Neural cell (in vitro differentiated cells): ENCODE data around the gene LRRC46. TPM values are rescaled to one million over a fixed set of nuclear protein-coding genes. Genes with fewer than 3 reads are reported as not detected.

ENCODE experiments used
- H2AFZ ChIP-seq: fragments of 200-600, 300-800 bp; sonication (generic), shearing (Covaris generic); 2 replicates; pipeline ENCODE4 v1.6.0; 2014; ENCODE audit warnings: low read depth, mild to moderate bottlenecking, antibody characterized with exemption, low read length, moderate library complexity
- H3F3A ChIP-seq: fragments of 200-600 bp; shearing (Covaris generic); 2 replicates; pipeline ENCODE4 v1.6.1; 2016; ENCODE audit warnings: mild to moderate bottlenecking, moderate library complexity, mixed read lengths, antibody characterized with exemption, low read length; ENCODE audit not compliant: insufficient read depth, poor library complexity, severe bottlenecking
- H3K27ac ChIP-seq: fragments of 200-600, 300-800 bp; sonication (generic), shearing (Covaris generic); 2 replicates; pipeline ENCODE4 v1.5.1; 2014; ENCODE audit warnings: mild to moderate bottlenecking, low read length, moderate library complexity
- H3K27me3 ChIP-seq: fragments of 300-800, 200-600 bp; sonication (generic), shearing (Covaris generic); 2 replicates; pipeline ENCODE4 v1.6.0; 2014; ENCODE audit warnings: mild to moderate bottlenecking, low read depth, low read length, moderate library complexity; ENCODE audit not compliant: insufficient read depth
- H3K36me3 ChIP-seq: fragments of 300-800, 200-600 bp; sonication (generic), shearing (Covaris generic); 2 replicates; pipeline ENCODE4 v1.5.1; 2014; ENCODE audit warnings: mild to moderate bottlenecking, antibody characterized with exemption, low read length, moderate library complexity; ENCODE audit not compliant: insufficient read depth
- H3K4me2 ChIP-seq: fragments of 300-800, 200-600 bp; sonication (generic), shearing (Covaris generic); 2 replicates; pipeline ENCODE4 v1.6.0; 2014; ENCODE audit warnings: mild to moderate bottlenecking, low read length
- H3K4me3 ChIP-seq: fragments of 300-800, 200-600 bp; sonication (generic), shearing (Covaris generic); 2 replicates; pipeline ENCODE4 v1.5.1; 2014; ENCODE audit warnings: mild to moderate bottlenecking, low read length, moderate library complexity
- H3K79me2 ChIP-seq: fragments of 200-600 bp; shearing (Covaris generic); replicated peaks from 2 replicates; pipeline ENCODE4 v1.6.0; 2014; ENCODE audit warnings: mild to moderate bottlenecking, low read length, moderate library complexity; ENCODE audit not compliant: insufficient read depth
- H3K9ac ChIP-seq: fragments of 300-800, 200-600 bp; sonication (generic), shearing (Covaris generic); 2 replicates; pipeline ENCODE4 v1.6.1; 2016; ENCODE audit warnings: mild to moderate bottlenecking, low read length, mixed read lengths
- H3K9me2 ChIP-seq: fragments of 200-600 bp; shearing (Covaris generic); 2 replicates; pipeline ENCODE4 v1.6.1; 2016; ENCODE audit warnings: mild to moderate bottlenecking, low read length, mixed read lengths; ENCODE audit not compliant: insufficient read depth
- H3K9me3 ChIP-seq: fragments of 200-600, 300-800 bp; sonication (generic), shearing (Covaris generic); 2 replicates; pipeline ENCODE4 v1.6.1; 2016; ENCODE audit warnings: mild to moderate bottlenecking, mixed run types, low read length, moderate library complexity, mixed read lengths
- H4K20me1 ChIP-seq: fragments of 200-600 bp; shearing (Covaris generic); 2 replicates; pipeline ENCODE4 v1.6.1; 2016; ENCODE audit warnings: mild to moderate bottlenecking, mixed run types; ENCODE audit not compliant: insufficient read depth
- EP300 ChIP-seq: fragments of 450-650 bp; conservative IDR thresholded peaks from 2 replicates; pipeline ENCODE4 v1.6.1; 2014; ENCODE audit warnings: antibody characterized with exemption, mild to moderate bottlenecking, moderate library complexity; ENCODE audit not compliant: poor library complexity, severe bottlenecking
- EZH2 ChIP-seq: fragments of 200-600, 300-800 bp; shearing (Covaris generic), sonication (generic); IDR thresholded peaks from 2 replicates; pipeline ENCODE4 v1.6.1; 2014; ENCODE audit warnings: antibody characterized with exemption, low read length, borderline replicate concordance, mild to moderate bottlenecking; ENCODE audit not compliant: insufficient read depth, poor library complexity, severe bottlenecking
- MXI1 ChIP-seq: fragments of 450-650 bp; conservative IDR thresholded peaks from 2 replicates; pipeline ENCODE4 v1.6.1; 2014; ENCODE audit warnings: antibody characterized with exemption, mild to moderate bottlenecking; ENCODE audit not compliant: poor library complexity, severe bottlenecking
- POLR2AphosphoS5 ChIP-seq: IDR thresholded peaks from 2 replicates; pipeline ENCODE4 v1.6.1; 2012
- RAD21 ChIP-seq: fragments of 450-650 bp; conservative IDR thresholded peaks from 2 replicates; pipeline ENCODE4 v1.6.1; 2014; ENCODE audit warnings: antibody characterized with exemption, mild to moderate bottlenecking, moderate library complexity
- REST ChIP-seq: IDR thresholded peaks from 2 replicates; pipeline ENCODE4 v1.6.1; 2012; ENCODE audit warnings: borderline replicate concordance
- SMC3 ChIP-seq: fragments of 450-650 bp; conservative IDR thresholded peaks from 2 replicates; pipeline ENCODE4 v1.6.1; 2014; ENCODE audit warnings: antibody characterized with exemption, mild to moderate bottlenecking, moderate library complexity; ENCODE audit not compliant: poor library complexity
- TAF1 ChIP-seq: IDR thresholded peaks from 2 replicates; pipeline ENCODE4 v1.6.1; 2012; ENCODE audit warnings: low read depth
- polyA plus RNA-seq: library from polyadenylated mRNA; depleted of rRNA; stranded (reverse); fragments of >200 nt; gene quantifications from 2 replicates; pipeline ENCODE4 v1.2.3, GENCODE V29; 2014
- TF ChIP-seq, protein P1 (sequence below): fragments of 450-650 bp; IDR thresholded peaks from 2 replicates; pipeline ENCODE4 v1.5.1; 2014; ENCODE audit warnings: antibody characterized with exemption, mild to moderate bottlenecking, moderate library complexity; ENCODE audit not compliant: poor library complexity, severe bottlenecking

Gene LRRC46
- polyA plus RNA-seq, 1 donor from 2014 or later: 0.12 TPM

DNA sequence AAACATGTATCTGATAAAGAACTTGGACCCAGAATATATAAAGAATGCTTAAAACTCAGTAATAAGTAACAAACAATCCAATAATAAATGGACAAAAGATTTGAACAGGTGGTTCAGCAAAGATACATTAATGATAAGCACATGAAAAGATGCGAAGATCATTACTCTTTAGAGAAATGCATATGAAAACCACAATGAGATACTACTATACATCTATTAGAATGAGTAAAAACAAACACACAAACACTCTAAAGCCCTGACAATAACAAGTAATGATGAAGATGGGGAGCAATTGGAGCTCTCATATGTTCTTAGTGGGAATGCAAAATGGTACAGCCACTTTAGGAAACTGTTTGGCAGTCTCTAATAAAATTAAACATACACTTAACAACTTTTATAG is 39.0 kb upstream of the LRRC46 start:
- no peaks in the 10 kb centered on the region for H3K79me2 ChIP-seq
- H2AFZ ChIP-seq: no peak overlapping the region
- H3K27ac ChIP-seq: no peak overlapping the region
- H3K36me3 ChIP-seq: no peaks in the 10 kb centered on the region
- no peak overlapping the region for H3K9ac ChIP-seq
- H4K20me1 ChIP-seq: no peaks in the 10 kb centered on the region
- H3K4me3 ChIP-seq: no peak overlapping the region
- no peaks in the 10 kb centered on the region for H3K9me3 ChIP-seq
- H3K4me2 ChIP-seq: no peak overlapping the region
- TF ChIP-seq RAD21: no peak
- no peak for TF ChIP-seq POLR2AphosphoS5
- no peak for TF ChIP-seq MXI1
- TF ChIP-seq EP300: no peak
- TF ChIP-seq, protein P1, sequence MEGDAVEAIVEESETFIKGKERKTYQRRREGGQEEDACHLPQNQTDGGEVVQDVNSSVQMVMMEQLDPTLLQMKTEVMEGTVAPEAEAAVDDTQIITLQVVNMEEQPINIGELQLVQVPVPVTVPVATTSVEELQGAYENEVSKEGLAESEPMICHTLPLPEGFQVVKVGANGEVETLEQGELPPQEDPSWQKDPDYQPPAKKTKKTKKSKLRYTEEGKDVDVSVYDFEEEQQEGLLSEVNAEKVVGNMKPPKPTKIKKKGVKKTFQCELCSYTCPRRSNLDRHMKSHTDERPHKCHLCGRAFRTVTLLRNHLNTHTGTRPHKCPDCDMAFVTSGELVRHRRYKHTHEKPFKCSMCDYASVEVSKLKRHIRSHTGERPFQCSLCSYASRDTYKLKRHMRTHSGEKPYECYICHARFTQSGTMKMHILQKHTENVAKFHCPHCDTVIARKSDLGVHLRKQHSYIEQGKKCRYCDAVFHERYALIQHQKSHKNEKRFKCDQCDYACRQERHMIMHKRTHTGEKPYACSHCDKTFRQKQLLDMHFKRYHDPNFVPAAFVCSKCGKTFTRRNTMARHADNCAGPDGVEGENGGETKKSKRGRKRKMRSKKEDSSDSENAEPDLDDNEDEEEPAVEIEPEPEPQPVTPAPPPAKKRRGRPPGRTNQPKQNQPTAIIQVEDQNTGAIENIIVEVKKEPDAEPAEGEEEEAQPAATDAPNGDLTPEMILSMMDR: no peak
- TF ChIP-seq TAF1: no peak
- TF ChIP-seq SMC3: no peak
- TF ChIP-seq EZH2: no peak
- no peak for TF ChIP-seq REST
- H3F3A ChIP-seq: no peaks in the 10 kb centered on the region
- peaks cover 77% of the 10 kb centered on the region for H3K27me3 ChIP-seq
- no peaks in the 10 kb centered on the region for H3K9me2 ChIP-seq

DNA sequence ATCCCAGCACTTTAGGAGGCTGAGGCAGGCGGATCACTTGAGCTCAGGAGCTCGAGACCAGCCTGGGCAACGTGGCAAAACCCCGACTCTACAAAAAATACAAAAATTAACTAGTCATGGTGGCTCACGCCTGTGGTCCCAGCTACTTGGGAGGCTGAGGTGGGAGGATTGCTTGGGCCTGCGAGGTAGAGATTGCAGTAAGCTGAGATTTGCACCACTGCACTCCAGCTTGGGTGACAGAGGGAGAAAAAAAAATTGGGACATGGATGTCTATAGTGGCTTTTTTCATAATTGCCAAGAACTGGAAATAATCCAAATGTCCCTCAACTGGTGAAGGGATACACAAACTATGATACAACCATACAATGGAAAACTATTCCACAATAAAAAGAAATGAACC is 38.5 kb upstream of the LRRC46 start:
- H3K79me2 ChIP-seq: no peaks in the 10 kb centered on the region
- H3K4me2 ChIP-seq: no peak overlapping the region
- H3K4me3 ChIP-seq: no peak overlapping the region
- H3K9me2 ChIP-seq: no peaks in the 10 kb centered on the region
- no peak overlapping the region for H2AFZ ChIP-seq
- no peak overlapping the region for H3K27ac ChIP-seq
- H3F3A ChIP-seq: no peaks in the 10 kb centered on the region
- no peaks in the 10 kb centered on the region for H3K36me3 ChIP-seq
- no peak overlapping the region for H3K9ac ChIP-seq
- H3K27me3 ChIP-seq: peaks cover 77% of the 10 kb centered on the region
- H3K9me3 ChIP-seq: no peaks in the 10 kb centered on the region
- TF ChIP-seq POLR2AphosphoS5: no peak
- no peak for TF ChIP-seq MXI1
- no peak for TF ChIP-seq EZH2
- TF ChIP-seq SMC3: no peak
- no peak for TF ChIP-seq REST
- TF ChIP-seq, protein P1: no peak
- TF ChIP-seq RAD21: no peak
- TF ChIP-seq TAF1: no peak
- TF ChIP-seq EP300: no peak
- no peaks in the 10 kb centered on the region for H4K20me1 ChIP-seq
